RKO (cell line): ENCODE data around the gene CD55.
"Not testable (repeated sequence)": the region's sequence is repeated elsewhere in the genome, so short reads cannot be mapped to it uniquely, and the experiment has no call there.

Experiments used
- DNase-seq: peaks from one replicate; pipeline ENCODE4 v3.0.0-alpha.2; 2016; ENCODE audit warnings: low spot score

CD55 gene

GRCh38 chr1:207305489-207305873, 16.0 kb upstream of the CD55 start:
- DNase-seq, result no peak

- DNase-seq, result no peak
Measured at GRCh38 chr1:207306023-207306422, 15.5 kb upstream of the CD55 start.

GRCh38 chr1:207306603-207307002, 14.9 kb upstream of the CD55 start:
- DNase-seq, result no peak

- no peak for DNase-seq
Measured at GRCh38 chr1:207308451-207309190, 12.9 kb upstream of the CD55 start.

- DNase-seq, result peak; percentile 81
Measured at GRCh38 chr1:207309745-207310273, 11.7 kb upstream of the CD55 start.

GRCh38 chr1:207311888-207312603, 9.4 kb upstream of the CD55 start:
- DNase-seq, result no peak

- DNase-seq, result no peak
Measured at GRCh38 chr1:207312604-207312920, 8.9 kb upstream of the CD55 start.

- DNase-seq, result no peak
Measured at GRCh38 chr1:207313131-207313530, 8.3 kb upstream of the CD55 start.

GRCh38 chr1:207314816-207315215, 6.7 kb upstream of the CD55 start:
- DNase-seq, result no peak

- no peak for DNase-seq
Measured at GRCh38 chr1:207315435-207315834, 6.0 kb upstream of the CD55 start.

- no peak for DNase-seq
Measured at GRCh38 chr1:207316141-207316540, 5.3 kb upstream of the CD55 start.

- no peak for DNase-seq
Measured at GRCh38 chr1:207316622-207317391, 4.7 kb upstream of the CD55 start.

GRCh38 chr1:207317561-207317960, 3.9 kb upstream of the CD55 start:
- no peak for DNase-seq

GRCh38 chr1:207318072-207318619, 3.3 kb upstream of the CD55 start:
- DNase-seq, result no peak

- DNase-seq, result no peak
Measured at GRCh38 chr1:207319199-207319598, 2.3 kb upstream of the CD55 start.

GRCh38 chr1:207320105-207320504, 1.4 kb upstream of the CD55 start:
- DNase-seq, result not testable (repeated sequence)

- DNase-seq, result peak; percentile 38
Measured at GRCh38 chr1:207321790-207322645, 540 bp downstream of the CD55 start.

GRCh38 chr1:207323425-207324225, 2.1 kb downstream of the CD55 start:
- DNase-seq, result no peak

- no peak for DNase-seq
Measured at GRCh38 chr1:207328004-207328403, 6.5 kb downstream of the CD55 start.

GRCh38 chr1:207328908-207329440, 7.5 kb downstream of the CD55 start:
- no peak for DNase-seq
